ENCODE measurements around the gene GAS2L2. TPM values are rescaled to one million over a fixed set of nuclear protein-coding genes. Genes with fewer than 3 reads are reported as not detected.

The GAS2L2 gene
- total RNA-seq, 2 experiments from 2014 or later, result not detected

DNA sequence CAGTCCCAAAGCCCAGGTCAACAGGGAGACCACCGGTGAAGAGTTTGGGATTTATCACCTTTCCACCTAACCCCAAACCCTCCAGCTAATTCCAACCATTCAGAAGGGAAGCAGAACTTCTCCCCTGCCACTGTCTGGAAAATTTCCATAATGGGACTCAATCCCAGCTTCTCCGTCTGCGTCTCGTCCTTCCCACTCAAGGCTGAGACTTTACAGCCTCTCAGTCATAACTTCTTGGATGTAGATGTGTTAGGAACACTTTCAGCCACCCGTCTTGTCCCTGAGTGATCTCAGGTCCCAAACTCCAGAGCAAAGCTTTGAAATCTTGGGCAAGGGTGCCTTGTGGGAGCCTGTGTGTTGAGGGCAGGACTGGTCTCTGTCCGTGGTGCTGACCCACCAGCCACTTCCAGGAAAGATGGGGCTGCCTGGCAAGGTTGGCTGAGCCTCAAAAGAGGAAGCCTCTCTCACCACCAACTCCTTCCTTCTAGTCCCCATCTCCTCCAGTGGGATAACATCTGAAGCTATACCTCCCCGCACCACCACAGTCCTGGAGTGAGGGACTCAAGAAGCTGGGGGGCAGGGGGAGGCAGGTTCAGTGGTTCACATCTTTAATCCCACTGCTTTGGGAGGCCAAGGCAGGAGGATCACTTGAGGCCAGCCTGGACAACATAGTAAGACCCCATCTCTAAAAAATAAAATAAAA lies 9.3 kb downstream of the GAS2L2 start:
- peak; percentile 39 for DNase-seq
- ChIA-PET CTCF (interaction anchor here (0.6 to 8.1 kb wide), 4 partner anchors 20 to 143 kb away, joined by 3 to 131 read pairs (median 6); partner anchors contain the start of gene TAF15), POLR2A (interaction anchor here (0.6 to 0.9 kb wide), 2 partner anchors 16 to 318 kb away, joined by 3 read pairs; no protein-coding TSS in a partner anchor)
- Mint-ChIP-seq H3K9me3 (no peaks in the 10 kb centered on the region), H3K36me3 (no peaks in the 10 kb centered on the region), H3K27ac (no peak overlapping the region), H3K27me3 (peaks cover 34% of the 10 kb centered on the region), H3K4me1 (ENCODE audit: low read depth) (peaks cover 5% of the 10 kb centered on the region), H3K4me3 (no peak overlapping the region)
- intact Hi-C loops (cut with micrococcal nuclease), result loop anchor here (10.0 kb wide), 2 partner anchors 61 to 599 kb away; partner anchors contain the start of genes NLE1, TAF15 and UNC45B

DNA sequence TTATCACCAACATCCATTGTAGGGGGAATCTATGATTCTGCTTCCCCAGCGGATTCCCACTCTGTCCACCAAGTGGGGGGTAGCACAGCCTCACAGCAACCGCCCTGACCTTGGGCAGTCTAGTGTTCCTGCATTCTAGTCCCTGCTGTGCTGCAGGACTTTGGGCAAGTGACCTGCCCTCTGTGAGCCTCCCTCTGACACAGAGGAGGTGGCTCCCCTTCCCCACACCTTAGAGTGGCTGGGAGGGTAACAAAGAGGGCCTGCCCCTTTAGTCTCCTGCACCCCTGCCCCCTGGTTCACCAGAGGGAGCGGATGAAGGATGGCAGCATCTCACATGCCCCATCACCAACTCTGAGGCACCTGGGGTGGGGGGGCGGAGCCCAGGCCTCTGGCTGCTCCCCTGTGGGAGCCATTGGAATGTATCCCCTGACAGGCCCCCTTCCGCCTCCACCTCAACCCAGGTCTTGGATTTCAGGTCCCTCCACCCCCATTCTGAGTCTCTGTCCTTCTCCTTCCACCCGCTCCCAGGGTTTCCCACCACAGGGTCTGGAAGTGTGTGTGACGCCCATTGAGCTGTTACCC lies 10.1 kb downstream of the GAS2L2 start:
- CTCF ChIA-PET, result interaction anchor here (1.3 to 8.1 kb wide), 2 partner anchors 66 to 130 kb away, joined by 3 to 131 read pairs; partner anchors contain the start of gene TAF15

DNA sequence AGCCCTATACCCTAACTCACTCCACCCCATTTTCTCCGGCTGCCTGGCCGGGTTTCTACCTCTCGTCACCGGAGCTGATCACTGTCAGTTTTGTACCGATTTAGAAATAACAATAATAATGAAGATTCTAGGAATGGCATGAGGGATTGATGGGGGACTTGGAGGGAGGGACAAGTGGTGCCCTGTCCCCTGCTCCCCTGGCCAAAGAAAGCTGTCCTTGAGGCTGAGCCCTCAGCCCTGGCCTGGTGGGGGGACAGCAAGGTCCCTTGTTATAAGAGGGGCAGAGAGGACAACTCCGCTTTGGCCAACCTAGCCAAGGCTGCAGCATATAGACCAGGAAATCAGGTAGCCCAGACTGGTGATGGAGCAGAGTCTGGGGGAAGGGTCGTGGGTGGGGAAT lies 10.5 kb downstream of the GAS2L2 start:
- H3K27ac Mint-ChIP-seq, result no peak overlapping the region
- no peak for DNase-seq
- CTCF ChIA-PET, result no interaction called here
- POLR2A ChIA-PET, result interaction anchor here (0.5 kb wide), 1 partner anchor 546 kb away, joined by 3 read pairs; no protein-coding TSS in a partner anchor
- peaks cover 31% of the 10 kb centered on the region for H3K27me3 Mint-ChIP-seq
- no peaks in the 10 kb centered on the region for H3K9me3 Mint-ChIP-seq
- no peaks in the 10 kb centered on the region for H3K36me3 Mint-ChIP-seq
- peaks cover 5% of the 10 kb centered on the region for H3K4me1 Mint-ChIP-seq (ENCODE audit: low read depth)
- intact Hi-C loops (cut with micrococcal nuclease), result loop anchor here (10.0 kb wide), 2 partner anchors 62 to 598 kb away; partner anchors contain the start of genes NLE1, TAF15 and UNC45B
- H3K4me3 Mint-ChIP-seq, result no peak overlapping the region

More for the DNA sequence above, 10.1 kb downstream of the GAS2L2 start:
- POLR2A ChIA-PET, result interaction anchor here (0.6 kb wide), 1 partner anchor 319 kb away, joined by 3 read pairs; no protein-coding TSS in a partner anchor
- DNase-seq, result no peak
- Mint-ChIP-seq H3K27me3 (peaks cover 31% of the 10 kb centered on the region), H3K4me1 (ENCODE audit: low read depth) (peaks cover 5% of the 10 kb centered on the region), H3K9me3 (no peaks in the 10 kb centered on the region), H3K27ac (no peak overlapping the region), H3K4me3 (no peak overlapping the region), H3K36me3 (no peaks in the 10 kb centered on the region)
- intact Hi-C loops (cut with micrococcal nuclease), result loop anchor here (10.0 kb wide), 2 partner anchors 62 to 598 kb away; partner anchors contain the start of genes NLE1, TAF15 and UNC45B

DNA sequence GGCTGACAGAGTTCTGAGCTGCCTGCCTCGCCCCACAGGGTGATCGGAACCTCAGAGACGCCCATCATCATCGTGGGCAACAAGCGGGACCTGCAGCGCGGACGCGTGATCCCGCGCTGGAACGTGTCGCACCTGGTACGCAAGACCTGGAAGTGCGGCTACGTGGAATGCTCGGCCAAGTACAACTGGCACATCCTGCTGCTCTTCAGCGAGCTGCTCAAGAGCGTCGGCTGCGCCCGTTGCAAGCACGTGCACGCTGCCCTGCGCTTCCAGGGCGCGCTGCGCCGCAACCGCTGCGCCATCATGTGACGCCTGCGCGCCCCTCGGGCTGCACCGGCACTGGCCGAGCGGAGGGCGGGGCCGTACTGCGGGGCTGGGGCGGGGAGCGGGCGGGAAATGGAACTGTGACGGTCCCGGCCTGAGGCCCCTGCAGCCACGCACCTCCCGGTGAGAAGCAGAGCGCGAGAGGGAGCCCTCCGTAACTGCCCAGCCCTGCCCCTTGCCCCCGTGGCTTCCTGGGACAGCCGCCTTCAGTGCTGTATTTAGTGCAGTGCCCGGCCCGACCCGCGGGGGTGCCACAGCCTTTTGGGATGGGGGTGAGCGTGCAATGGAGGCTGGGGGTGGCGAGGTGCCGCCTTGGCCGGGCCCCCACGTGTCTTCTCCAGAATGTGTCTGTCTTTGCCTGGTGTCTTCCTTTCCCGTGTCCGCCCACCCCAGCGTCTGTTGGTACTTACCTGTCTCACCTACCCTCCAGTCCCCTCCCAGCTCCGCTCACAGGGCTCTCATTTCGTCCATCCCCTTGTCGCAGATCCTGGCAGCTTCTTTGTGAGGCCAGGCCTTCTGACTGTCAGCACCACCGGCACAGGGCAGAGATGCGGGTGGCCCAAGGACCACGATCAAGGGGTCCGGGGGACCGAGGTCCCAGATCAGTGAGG lies 11.8 kb downstream of the GAS2L2 start:
- H3K36me3 Mint-ChIP-seq, result no peaks in the 10 kb centered on the region
- peaks cover 5% of the 10 kb centered on the region for H3K4me1 Mint-ChIP-seq (ENCODE audit: low read depth)
- H3K9me3 Mint-ChIP-seq, result no peaks in the 10 kb centered on the region
- ChIA-PET CTCF (interaction anchor here (2.4 kb wide), 1 partner anchor 23 kb away, joined by 7 read pairs; no protein-coding TSS in a partner anchor), POLR2A (no interaction called here)
- H3K27ac Mint-ChIP-seq, result no peak overlapping the region
- H3K27me3 Mint-ChIP-seq, result peaks cover 31% of the 10 kb centered on the region
- peak overlapping the region; percentile 59 for H3K4me3 Mint-ChIP-seq
- DNase-seq, result peak; percentile 40
- intact Hi-C loops (cut with micrococcal nuclease), result loop anchor here (10.0 kb wide), 2 partner anchors 64 to 596 kb away; partner anchors contain the start of genes NLE1, TAF15 and UNC45B

DNA sequence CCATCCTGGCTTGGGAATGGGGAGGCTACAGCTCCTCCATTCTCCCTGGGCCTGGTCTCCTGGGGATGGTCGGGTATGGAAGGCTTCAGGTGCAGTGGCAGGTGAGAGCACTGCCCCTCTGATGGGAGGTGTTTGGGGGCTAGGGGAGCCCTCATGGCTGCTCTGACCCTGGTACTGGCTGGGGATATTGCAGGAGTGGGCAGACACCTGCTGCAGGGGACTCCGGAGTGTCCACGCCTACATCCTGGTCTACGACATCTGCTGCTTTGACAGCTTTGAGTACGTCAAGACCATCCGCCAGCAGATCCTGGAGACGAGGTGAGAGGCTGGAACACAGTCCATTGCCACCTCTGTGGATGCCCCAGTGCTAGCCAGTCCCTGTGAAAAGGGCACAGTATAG lies 12.8 kb downstream of the GAS2L2 start:
- POLR2A ChIA-PET, result no interaction called here
- Mint-ChIP-seq H3K27ac (no peak overlapping the region), H3K9me3 (no peaks in the 10 kb centered on the region), H3K36me3 (no peaks in the 10 kb centered on the region), H3K4me1 (ENCODE audit: low read depth) (peaks cover 5% of the 10 kb centered on the region), H3K4me3 (no peak overlapping the region), H3K27me3 (peaks cover 31% of the 10 kb centered on the region)
- intact Hi-C loops (cut with micrococcal nuclease), result loop anchor here (10.0 kb wide), 2 partner anchors 65 to 595 kb away; partner anchors contain the start of genes NLE1, TAF15 and UNC45B
- no peak for DNase-seq
- CTCF ChIA-PET, result interaction anchor here (0.8 to 2.4 kb wide), 3 partner anchors 9 to 127 kb away, joined by 4 to 7 read pairs (median 4); no protein-coding TSS in a partner anchor

DNA sequence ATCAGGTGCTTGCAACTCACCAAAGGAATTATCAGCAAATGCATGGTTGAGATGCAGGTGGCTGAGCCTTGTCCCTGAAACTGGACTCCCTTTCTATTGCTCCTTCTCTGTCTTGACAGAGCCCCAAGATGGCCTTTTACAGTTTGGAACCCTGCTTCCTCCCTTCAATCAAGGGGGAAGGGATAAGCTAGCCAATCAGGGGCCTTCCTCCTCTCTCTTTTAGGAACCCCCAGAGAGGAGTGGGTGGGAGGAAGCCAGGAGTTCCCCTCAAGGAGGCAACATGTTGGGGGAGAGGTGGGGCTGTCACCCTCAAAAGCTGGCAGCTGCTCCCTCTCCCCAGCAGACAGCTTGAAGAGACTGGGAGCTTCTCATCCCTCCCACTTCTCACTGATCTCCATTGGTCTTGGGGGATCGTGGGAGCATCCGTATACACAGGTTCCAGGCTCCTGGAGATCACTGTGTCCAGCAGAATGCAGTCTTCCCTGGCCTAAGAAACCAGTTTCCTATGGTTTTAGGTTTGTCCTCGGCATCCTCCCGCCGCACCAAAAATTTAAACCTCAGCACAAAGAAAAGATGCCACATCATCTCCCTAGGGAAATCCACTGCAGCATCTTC lies 14.4 kb downstream of the GAS2L2 start:
- CTCF ChIA-PET, result interaction anchor here (1.4 to 2.4 kb wide), 2 partner anchors 11 to 25 kb away, joined by 4 to 7 read pairs; no protein-coding TSS in a partner anchor
- Mint-ChIP-seq H3K4me1 (ENCODE audit: low read depth) (peaks cover 5% of the 10 kb centered on the region), H3K9me3 (no peaks in the 10 kb centered on the region), H3K36me3 (no peaks in the 10 kb centered on the region), H3K4me3 (no peak overlapping the region), H3K27ac (no peak overlapping the region), H3K27me3 (peaks cover 26% of the 10 kb centered on the region)
- no peak for DNase-seq
- POLR2A ChIA-PET, result no interaction called here
- intact Hi-C loops (cut with micrococcal nuclease), result no loop called here

DNA sequence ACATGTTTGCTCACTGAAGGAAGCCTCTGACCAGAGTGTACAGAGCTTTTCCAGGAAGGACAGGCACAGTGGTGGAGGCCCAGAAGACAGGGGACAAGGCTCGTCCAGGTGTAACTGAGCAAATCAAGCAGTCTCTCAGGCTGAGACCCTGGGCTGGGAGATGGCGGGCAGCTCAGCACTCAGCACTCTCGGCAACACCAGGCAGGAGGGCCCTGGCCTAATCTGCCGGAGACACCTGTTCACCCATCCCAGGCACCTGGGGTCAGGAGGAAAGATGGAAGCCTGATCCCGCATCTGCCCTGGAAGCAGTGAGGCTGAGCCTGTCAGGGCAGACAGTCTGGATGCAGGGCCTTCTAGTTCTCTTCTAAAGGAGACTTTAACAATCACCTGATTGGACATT lies 16.8 kb downstream of the GAS2L2 start:
- no peaks in the 10 kb centered on the region for H3K9me3 Mint-ChIP-seq
- ChIA-PET POLR2A (no interaction called here), CTCF (interaction anchor here (0.6 kb wide), 1 partner anchor 183 kb away, joined by 4 read pairs; no protein-coding TSS in a partner anchor)
- peaks cover 10% of the 10 kb centered on the region for H3K27me3 Mint-ChIP-seq
- DNase-seq, result no peak
- no peak overlapping the region for H3K27ac Mint-ChIP-seq
- intact Hi-C loops (cut with micrococcal nuclease), result no loop called here
- H3K4me1 Mint-ChIP-seq (ENCODE audit: low read depth), result peaks cover under 1% of the 10 kb centered on the region
- H3K4me3 Mint-ChIP-seq, result no peak overlapping the region
- no peaks in the 10 kb centered on the region for H3K36me3 Mint-ChIP-seq

DNA sequence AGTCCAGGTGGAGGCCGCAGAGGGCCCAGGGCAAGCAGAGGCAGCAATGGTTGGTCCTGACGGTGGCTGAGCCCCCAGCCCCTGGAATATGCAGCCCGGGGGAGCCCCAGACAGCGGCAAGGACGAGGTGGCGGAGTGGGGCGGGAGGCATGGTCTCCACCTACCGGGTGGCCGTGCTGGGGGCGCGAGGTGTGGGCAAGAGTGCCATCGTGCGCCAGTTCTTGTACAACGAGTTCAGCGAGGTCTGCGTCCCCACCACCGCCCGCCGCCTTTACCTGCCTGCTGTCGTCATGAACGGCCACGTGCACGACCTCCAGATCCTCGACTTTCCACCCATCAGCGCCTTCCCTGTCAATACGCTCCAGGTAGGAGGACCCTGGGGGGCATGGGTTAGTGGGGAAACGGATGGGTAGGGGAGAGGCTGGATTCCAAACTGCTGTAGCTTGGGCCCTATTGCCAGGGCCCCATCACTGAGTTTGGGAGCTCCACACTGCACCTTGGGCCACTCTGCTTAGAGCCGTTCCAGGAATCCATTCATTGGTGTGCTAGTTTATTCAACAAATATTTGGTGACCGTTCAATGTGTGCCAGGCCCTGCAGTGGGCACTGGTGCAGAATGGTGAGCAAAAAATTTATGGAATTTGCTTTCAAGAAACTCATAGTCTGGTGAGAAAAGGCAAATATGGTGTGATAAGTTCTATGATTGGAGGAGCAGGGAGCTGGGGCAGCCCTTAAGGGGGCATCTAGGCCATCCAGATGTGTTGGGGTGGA lies 17.8 kb downstream of the GAS2L2 start:
- H3K36me3 Mint-ChIP-seq, result no peaks in the 10 kb centered on the region
- POLR2A ChIA-PET, result no interaction called here
- CTCF ChIA-PET, result no interaction called here
- H3K27me3 Mint-ChIP-seq, result peaks cover 5% of the 10 kb centered on the region
- intact Hi-C loops (cut with micrococcal nuclease), result no loop called here
- no peak overlapping the region for H3K4me3 Mint-ChIP-seq
- H3K27ac Mint-ChIP-seq, result no peak overlapping the region
- DNase-seq, result no peak
- no peaks in the 10 kb centered on the region for H3K9me3 Mint-ChIP-seq
- H3K4me1 Mint-ChIP-seq (ENCODE audit: low read depth), result peaks cover 10% of the 10 kb centered on the region

DNA sequence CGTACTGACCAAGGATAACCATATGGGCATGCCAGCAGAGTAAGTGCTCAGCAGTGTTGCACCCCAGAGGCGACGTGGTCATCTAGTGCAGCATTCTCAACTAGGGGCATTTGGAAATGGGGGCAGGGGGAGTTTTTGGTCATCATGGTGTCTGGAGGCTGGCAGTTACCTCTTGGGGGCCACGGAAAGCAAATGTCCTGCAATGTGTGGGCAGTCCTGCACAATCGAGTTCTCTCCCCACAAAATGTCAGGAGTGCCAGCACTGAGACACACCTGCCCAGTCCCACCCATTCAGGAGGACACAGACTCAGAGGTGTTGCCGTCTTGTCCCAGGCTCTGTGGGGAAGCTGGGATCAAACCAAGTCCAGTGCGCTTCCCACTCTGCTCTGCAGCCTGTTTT lies 18.6 kb downstream of the GAS2L2 start:
- POLR2A ChIA-PET, result no interaction called here
- Mint-ChIP-seq H3K27me3 (no peaks in the 10 kb centered on the region), H3K27ac (no peak overlapping the region), H3K4me3 (no peak overlapping the region), H3K9me3 (no peaks in the 10 kb centered on the region), H3K36me3 (no peaks in the 10 kb centered on the region), H3K4me1 (ENCODE audit: low read depth) (peaks cover 10% of the 10 kb centered on the region)
- no peak for DNase-seq
- CTCF ChIA-PET, result no interaction called here
- intact Hi-C loops (cut with micrococcal nuclease), result no loop called here

DNA sequence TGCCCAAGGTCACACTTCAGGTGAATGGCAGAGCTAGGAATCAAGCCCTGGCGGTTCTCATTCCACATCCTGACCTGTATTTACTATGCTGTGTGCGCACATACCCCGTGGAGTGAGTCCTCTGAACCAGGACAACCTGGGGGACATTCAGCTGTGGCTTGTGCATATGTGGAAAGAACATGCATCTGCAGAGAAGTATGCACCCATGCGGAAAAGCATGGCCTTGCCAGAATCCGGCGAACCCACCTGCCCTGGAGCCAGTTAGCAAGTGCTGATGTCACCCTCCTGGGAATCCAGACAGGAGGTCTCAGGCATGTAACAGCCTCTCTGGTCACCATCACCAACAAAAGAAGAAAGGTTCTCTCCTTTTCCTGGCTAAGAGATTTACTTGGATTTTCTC lies 19.7 kb downstream of the GAS2L2 start:
- DNase-seq, result no peak
- intact Hi-C loops (cut with micrococcal nuclease), result no loop called here
- Mint-ChIP-seq H3K9me3 (no peaks in the 10 kb centered on the region), H3K4me1 (ENCODE audit: low read depth) (peaks cover 10% of the 10 kb centered on the region), H3K36me3 (no peaks in the 10 kb centered on the region), H3K4me3 (no peak overlapping the region), H3K27me3 (no peaks in the 10 kb centered on the region), H3K27ac (no peak overlapping the region)
- POLR2A ChIA-PET, result no interaction called here
- CTCF ChIA-PET, result interaction anchor here (4.2 kb wide), 1 partner anchor 31 kb away, joined by 24 read pairs; no protein-coding TSS in a partner anchor

DNA sequence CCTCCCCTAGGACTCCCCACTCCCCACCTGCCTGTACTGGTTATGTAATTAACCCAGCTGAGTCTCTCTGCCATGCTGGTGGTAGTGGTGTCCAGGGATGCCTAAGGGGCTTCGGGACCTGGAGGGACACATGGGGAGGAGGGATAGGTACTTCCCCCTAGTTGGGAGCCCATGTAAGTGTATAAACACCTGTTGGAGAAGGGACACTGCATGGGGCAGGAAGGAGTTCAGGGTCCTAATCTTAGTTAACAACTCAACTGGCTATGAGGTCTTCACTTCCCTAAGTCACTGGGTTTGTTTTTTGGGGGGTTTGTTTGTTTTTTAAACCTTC lies 20.3 kb downstream of the GAS2L2 start:
- Mint-ChIP-seq H3K9me3 (no peaks in the 10 kb centered on the region), H3K27me3 (no peaks in the 10 kb centered on the region), H3K4me3 (peak overlapping the region; percentile 21), H3K36me3 (no peaks in the 10 kb centered on the region), H3K4me1 (ENCODE audit: low read depth) (peaks cover 10% of the 10 kb centered on the region), H3K27ac (no peak overlapping the region)
- DNase-seq, result no peak
- ChIA-PET CTCF (interaction anchor here (4.2 kb wide), 1 partner anchor 32 kb away, joined by 24 read pairs; no protein-coding TSS in a partner anchor), POLR2A (interaction anchor here (0.6 kb wide), 1 partner anchor 14 kb away, joined by 3 read pairs; no protein-coding TSS in a partner anchor)
- intact Hi-C loops (cut with micrococcal nuclease), result no loop called here

Data from activated CD4-positive, alpha-beta memory T cell treated with anti-CD3 and anti-CD28 coated beads for 36 hours (primary cell).